Neural cell (in vitro differentiated cells): Measurements from ENCODE around the gene ZNF536. TPM values are rescaled to one million over a fixed set of nuclear protein-coding genes. Genes with fewer than 3 reads are reported as not detected.

Source experiments
- H2AFZ ChIP-seq: fragments of 200-600, 300-800 bp; sonication (generic), shearing (Covaris generic); 2 replicates; pipeline ENCODE4 v1.6.0; 2014; ENCODE audit warnings: low read depth, mild to moderate bottlenecking, antibody characterized with exemption, low read length, moderate library complexity
- H3F3A ChIP-seq: fragments of 200-600 bp; shearing (Covaris generic); 2 replicates; pipeline ENCODE4 v1.6.1; 2016; ENCODE audit warnings: mild to moderate bottlenecking, moderate library complexity, mixed read lengths, antibody characterized with exemption, low read length; ENCODE audit not compliant: insufficient read depth, poor library complexity, severe bottlenecking
- H3K27ac ChIP-seq: fragments of 200-600, 300-800 bp; sonication (generic), shearing (Covaris generic); 2 replicates; pipeline ENCODE4 v1.5.1; 2014; ENCODE audit warnings: mild to moderate bottlenecking, low read length, moderate library complexity
- H3K27me3 ChIP-seq: fragments of 300-800, 200-600 bp; sonication (generic), shearing (Covaris generic); 2 replicates; pipeline ENCODE4 v1.6.0; 2014; ENCODE audit warnings: mild to moderate bottlenecking, low read depth, low read length, moderate library complexity; ENCODE audit not compliant: insufficient read depth
- H3K36me3 ChIP-seq: fragments of 300-800, 200-600 bp; sonication (generic), shearing (Covaris generic); 2 replicates; pipeline ENCODE4 v1.5.1; 2014; ENCODE audit warnings: mild to moderate bottlenecking, antibody characterized with exemption, low read length, moderate library complexity; ENCODE audit not compliant: insufficient read depth
- H3K4me2 ChIP-seq: fragments of 300-800, 200-600 bp; sonication (generic), shearing (Covaris generic); 2 replicates; pipeline ENCODE4 v1.6.0; 2014; ENCODE audit warnings: mild to moderate bottlenecking, low read length
- H3K4me3 ChIP-seq: fragments of 300-800, 200-600 bp; sonication (generic), shearing (Covaris generic); 2 replicates; pipeline ENCODE4 v1.5.1; 2014; ENCODE audit warnings: mild to moderate bottlenecking, low read length, moderate library complexity
- H3K79me2 ChIP-seq: fragments of 200-600 bp; shearing (Covaris generic); replicated peaks from 2 replicates; pipeline ENCODE4 v1.6.0; 2014; ENCODE audit warnings: mild to moderate bottlenecking, low read length, moderate library complexity; ENCODE audit not compliant: insufficient read depth
- H3K9ac ChIP-seq: fragments of 300-800, 200-600 bp; sonication (generic), shearing (Covaris generic); 2 replicates; pipeline ENCODE4 v1.6.1; 2016; ENCODE audit warnings: mild to moderate bottlenecking, low read length, mixed read lengths
- H3K9me2 ChIP-seq: fragments of 200-600 bp; shearing (Covaris generic); 2 replicates; pipeline ENCODE4 v1.6.1; 2016; ENCODE audit warnings: mild to moderate bottlenecking, low read length, mixed read lengths; ENCODE audit not compliant: insufficient read depth
- H3K9me3 ChIP-seq: fragments of 200-600, 300-800 bp; sonication (generic), shearing (Covaris generic); 2 replicates; pipeline ENCODE4 v1.6.1; 2016; ENCODE audit warnings: mild to moderate bottlenecking, mixed run types, low read length, moderate library complexity, mixed read lengths
- H4K20me1 ChIP-seq: fragments of 200-600 bp; shearing (Covaris generic); 2 replicates; pipeline ENCODE4 v1.6.1; 2016; ENCODE audit warnings: mild to moderate bottlenecking, mixed run types; ENCODE audit not compliant: insufficient read depth
- EP300 ChIP-seq: fragments of 450-650 bp; conservative IDR thresholded peaks from 2 replicates; pipeline ENCODE4 v1.6.1; 2014; ENCODE audit warnings: antibody characterized with exemption, mild to moderate bottlenecking, moderate library complexity; ENCODE audit not compliant: poor library complexity, severe bottlenecking
- EZH2 ChIP-seq: fragments of 200-600, 300-800 bp; shearing (Covaris generic), sonication (generic); IDR thresholded peaks from 2 replicates; pipeline ENCODE4 v1.6.1; 2014; ENCODE audit warnings: antibody characterized with exemption, low read length, borderline replicate concordance, mild to moderate bottlenecking; ENCODE audit not compliant: insufficient read depth, poor library complexity, severe bottlenecking
- MXI1 ChIP-seq: fragments of 450-650 bp; conservative IDR thresholded peaks from 2 replicates; pipeline ENCODE4 v1.6.1; 2014; ENCODE audit warnings: antibody characterized with exemption, mild to moderate bottlenecking; ENCODE audit not compliant: poor library complexity, severe bottlenecking
- POLR2AphosphoS5 ChIP-seq: IDR thresholded peaks from 2 replicates; pipeline ENCODE4 v1.6.1; 2012
- RAD21 ChIP-seq: fragments of 450-650 bp; conservative IDR thresholded peaks from 2 replicates; pipeline ENCODE4 v1.6.1; 2014; ENCODE audit warnings: antibody characterized with exemption, mild to moderate bottlenecking, moderate library complexity
- SMC3 ChIP-seq: fragments of 450-650 bp; conservative IDR thresholded peaks from 2 replicates; pipeline ENCODE4 v1.6.1; 2014; ENCODE audit warnings: antibody characterized with exemption, mild to moderate bottlenecking, moderate library complexity; ENCODE audit not compliant: poor library complexity
- TAF1 ChIP-seq: IDR thresholded peaks from 2 replicates; pipeline ENCODE4 v1.6.1; 2012; ENCODE audit warnings: low read depth
- polyA plus RNA-seq: library from polyadenylated mRNA; depleted of rRNA; stranded (reverse); fragments of >200 nt; gene quantifications from 2 replicates; pipeline ENCODE4 v1.2.3, GENCODE V29; 2014
- TF ChIP-seq, protein P1 (sequence below): fragments of 450-650 bp; IDR thresholded peaks from 2 replicates; pipeline ENCODE4 v1.5.1; 2014; ENCODE audit warnings: antibody characterized with exemption, mild to moderate bottlenecking, moderate library complexity; ENCODE audit not compliant: poor library complexity, severe bottlenecking
- TF ChIP-seq, protein P2 (sequence below): IDR thresholded peaks from 2 replicates; pipeline ENCODE4 v1.6.1; 2012; ENCODE audit warnings: borderline replicate concordance

ZNF536 gene
- polyA plus RNA-seq, 1 donor from 2014 or later: 13.9 TPM

GRCh38 chr19:30334841-30335240, 37.3 kb upstream of the ZNF536 start:
- no peak overlapping the region for H2AFZ ChIP-seq
- no peak overlapping the region for H3K9ac ChIP-seq
- no peak overlapping the region for H3K4me3 ChIP-seq
- no peaks in the 10 kb centered on the region for H4K20me1 ChIP-seq
- no peak for TF ChIP-seq MXI1
- TF ChIP-seq TAF1: no peak
- TF ChIP-seq, protein P1, sequence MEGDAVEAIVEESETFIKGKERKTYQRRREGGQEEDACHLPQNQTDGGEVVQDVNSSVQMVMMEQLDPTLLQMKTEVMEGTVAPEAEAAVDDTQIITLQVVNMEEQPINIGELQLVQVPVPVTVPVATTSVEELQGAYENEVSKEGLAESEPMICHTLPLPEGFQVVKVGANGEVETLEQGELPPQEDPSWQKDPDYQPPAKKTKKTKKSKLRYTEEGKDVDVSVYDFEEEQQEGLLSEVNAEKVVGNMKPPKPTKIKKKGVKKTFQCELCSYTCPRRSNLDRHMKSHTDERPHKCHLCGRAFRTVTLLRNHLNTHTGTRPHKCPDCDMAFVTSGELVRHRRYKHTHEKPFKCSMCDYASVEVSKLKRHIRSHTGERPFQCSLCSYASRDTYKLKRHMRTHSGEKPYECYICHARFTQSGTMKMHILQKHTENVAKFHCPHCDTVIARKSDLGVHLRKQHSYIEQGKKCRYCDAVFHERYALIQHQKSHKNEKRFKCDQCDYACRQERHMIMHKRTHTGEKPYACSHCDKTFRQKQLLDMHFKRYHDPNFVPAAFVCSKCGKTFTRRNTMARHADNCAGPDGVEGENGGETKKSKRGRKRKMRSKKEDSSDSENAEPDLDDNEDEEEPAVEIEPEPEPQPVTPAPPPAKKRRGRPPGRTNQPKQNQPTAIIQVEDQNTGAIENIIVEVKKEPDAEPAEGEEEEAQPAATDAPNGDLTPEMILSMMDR: no peak
- TF ChIP-seq RAD21: no peak
- TF ChIP-seq EZH2: no peak
- TF ChIP-seq, protein P2, sequence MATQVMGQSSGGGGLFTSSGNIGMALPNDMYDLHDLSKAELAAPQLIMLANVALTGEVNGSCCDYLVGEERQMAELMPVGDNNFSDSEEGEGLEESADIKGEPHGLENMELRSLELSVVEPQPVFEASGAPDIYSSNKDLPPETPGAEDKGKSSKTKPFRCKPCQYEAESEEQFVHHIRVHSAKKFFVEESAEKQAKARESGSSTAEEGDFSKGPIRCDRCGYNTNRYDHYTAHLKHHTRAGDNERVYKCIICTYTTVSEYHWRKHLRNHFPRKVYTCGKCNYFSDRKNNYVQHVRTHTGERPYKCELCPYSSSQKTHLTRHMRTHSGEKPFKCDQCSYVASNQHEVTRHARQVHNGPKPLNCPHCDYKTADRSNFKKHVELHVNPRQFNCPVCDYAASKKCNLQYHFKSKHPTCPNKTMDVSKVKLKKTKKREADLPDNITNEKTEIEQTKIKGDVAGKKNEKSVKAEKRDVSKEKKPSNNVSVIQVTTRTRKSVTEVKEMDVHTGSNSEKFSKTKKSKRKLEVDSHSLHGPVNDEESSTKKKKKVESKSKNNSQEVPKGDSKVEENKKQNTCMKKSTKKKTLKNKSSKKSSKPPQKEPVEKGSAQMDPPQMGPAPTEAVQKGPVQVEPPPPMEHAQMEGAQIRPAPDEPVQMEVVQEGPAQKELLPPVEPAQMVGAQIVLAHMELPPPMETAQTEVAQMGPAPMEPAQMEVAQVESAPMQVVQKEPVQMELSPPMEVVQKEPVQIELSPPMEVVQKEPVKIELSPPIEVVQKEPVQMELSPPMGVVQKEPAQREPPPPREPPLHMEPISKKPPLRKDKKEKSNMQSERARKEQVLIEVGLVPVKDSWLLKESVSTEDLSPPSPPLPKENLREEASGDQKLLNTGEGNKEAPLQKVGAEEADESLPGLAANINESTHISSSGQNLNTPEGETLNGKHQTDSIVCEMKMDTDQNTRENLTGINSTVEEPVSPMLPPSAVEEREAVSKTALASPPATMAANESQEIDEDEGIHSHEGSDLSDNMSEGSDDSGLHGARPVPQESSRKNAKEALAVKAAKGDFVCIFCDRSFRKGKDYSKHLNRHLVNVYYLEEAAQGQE: no peak
- no peak for TF ChIP-seq SMC3
- TF ChIP-seq EP300: no peak
- TF ChIP-seq POLR2AphosphoS5: no peak
- no peaks in the 10 kb centered on the region for H3F3A ChIP-seq
- no peaks in the 10 kb centered on the region for H3K79me2 ChIP-seq
- H3K4me2 ChIP-seq: no peak overlapping the region
- no peaks in the 10 kb centered on the region for H3K9me2 ChIP-seq
- H3K9me3 ChIP-seq: no peaks in the 10 kb centered on the region
- no peaks in the 10 kb centered on the region for H3K27me3 ChIP-seq
- no peak overlapping the region for H3K27ac ChIP-seq
- H3K36me3 ChIP-seq: no peaks in the 10 kb centered on the region

DNA sequence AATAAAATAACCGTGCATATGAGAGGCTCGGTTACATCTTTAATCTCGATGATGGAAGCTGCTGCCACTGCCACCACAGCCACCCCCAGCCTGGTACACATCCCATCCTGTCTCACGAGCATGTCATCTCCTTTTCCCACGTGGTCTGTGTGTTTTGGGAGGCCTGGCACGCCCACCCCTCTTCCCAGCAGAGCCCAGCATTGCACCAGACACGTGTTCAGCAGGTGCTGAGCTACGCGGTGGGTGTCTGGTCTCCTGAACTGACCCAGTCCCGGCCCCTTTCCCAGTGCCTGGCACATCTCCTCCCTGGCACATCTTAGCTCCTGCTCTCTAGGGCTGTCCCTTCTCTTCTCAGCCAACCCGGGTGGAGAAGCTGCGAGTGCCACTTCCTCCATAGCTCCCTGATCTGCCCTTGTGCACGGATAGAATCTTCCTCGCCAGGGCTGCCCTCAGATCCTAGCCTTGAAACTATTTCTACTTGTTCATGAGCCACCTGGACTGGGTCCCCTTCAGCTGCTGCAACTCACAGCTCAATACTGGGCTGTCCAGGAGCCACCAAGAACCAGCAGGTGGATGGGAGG, 36.8 kb upstream of the ZNF536 start:
- Histone ChIP-seq H3K4me2 (no peak overlapping the region), H3K36me3 (no peaks in the 10 kb centered on the region), H3K9me3 (no peaks in the 10 kb centered on the region), H3K9me2 (no peaks in the 10 kb centered on the region), H3K27ac (no peak overlapping the region), H3K9ac (no peak overlapping the region), H4K20me1 (no peaks in the 10 kb centered on the region), H3K79me2 (no peaks in the 10 kb centered on the region), H3K4me3 (no peak overlapping the region), H3K27me3 (no peaks in the 10 kb centered on the region), H2AFZ (no peak overlapping the region), H3F3A (no peaks in the 10 kb centered on the region)
- TF ChIP-seq POLR2AphosphoS5 (no peak), EZH2 (no peak), EP300 (no peak), MXI1 (no peak)
